GM12878 (cell line): ENCODE measurements around the gene FMN2. TPM values are rescaled to one million over a fixed set of nuclear protein-coding genes. Genes with fewer than 3 reads are reported as not detected.

Experiments used
- ATAC-seq: fragments of 200-7000 bp; cut with Tn5 transposase; 3 replicates; pipeline ENCODE4 v1.9.1; 2020; ENCODE audit warnings: mild to moderate bottlenecking, moderate library complexity
- BruUV-seq: library from RNA; stranded (reverse); fragments of 400-500 nt; replicated peaks from 2 replicates; lab custom pipeline; 2021; lab: Mats Ljungman, UMichigan
- CTCF ChIA-PET: fragments of 300-600 bp; sonication (Branson Sonifier 250); formaldehyde crosslinking; extraction: SDS; loops from one replicate; lab custom pipeline; 2021; ENCODE audit warnings: inconsistent platforms; lab: Yijun Ruan, JAX
- POLR2A ChIA-PET: fragments of 350-600 bp; formaldehyde crosslinking; extraction: SDS; loops from one replicate; lab custom pipeline; 2021; ENCODE audit warnings: inconsistent platforms; lab: Charles Lee
- RAD21 ChIA-PET: fragments of 300-600 bp; sonication (Branson Sonifier 250); formaldehyde crosslinking; loops from one replicate; lab custom pipeline; 2023; ENCODE audit warnings: antibody characterized with exemption; ENCODE audit not compliant: unreplicated experiment; lab: Charles Lee
- SMC1A ChIA-PET: fragments of 300-600 bp; sonication (Branson Sonifier 250); formaldehyde crosslinking; loops from one replicate; lab custom pipeline; 2023; ENCODE audit not compliant: unreplicated experiment, uncharacterized antibody; lab: Charles Lee
- DNase-seq: peaks from one replicate; pipeline ENCODE4 v3.0.0-alpha.2; 2011; ENCODE audit warnings: low read depth, low spot score
- FAIRE-seq: peaks from 3 replicates; lab custom pipeline; 2011; peaks lifted over from hg19 to GRCh38; lab: Jason Lieb, UNC
- H2AFZ ChIP-seq: 2 replicates; pipeline ENCODE4 v1.6.0; 2011; ENCODE audit warnings: low read depth, low read length, control low read depth; ENCODE audit not compliant: control insufficient read depth
- H3K27ac ChIP-seq: 2 replicates; pipeline ENCODE4 v1.5.1; 2011; ENCODE audit warnings: control low read depth; ENCODE audit not compliant: control insufficient read depth, insufficient read depth
- H3K27me3 ChIP-seq, 2 experiments: replicated peaks in 1 of 2; 2 replicates each; pipeline versions ENCODE4 v1.6.0 to v1.6.1; 2011; ENCODE audit warnings: low read length in 1 of 2; ENCODE audit not compliant: control insufficient read depth in 2 of 2, insufficient read depth in 2 of 2
- H3K36me3 ChIP-seq, 2 experiments: 2 replicates each; pipeline ENCODE4 v1.5.1; 2011; ENCODE audit warnings: low read length in 1 of 2; ENCODE audit not compliant: control insufficient read depth in 2 of 2, insufficient read depth in 2 of 2
- H3K4me1 ChIP-seq: 2 replicates; pipeline ENCODE4 v1.6.1; 2011; ENCODE audit warnings: mild to moderate bottlenecking, low read length, moderate library complexity, mixed read lengths; ENCODE audit not compliant: control insufficient read depth, insufficient read depth
- H3K4me2 ChIP-seq: 2 replicates; pipeline ENCODE4 v1.6.0; 2011; ENCODE audit warnings: control low read depth; ENCODE audit not compliant: control insufficient read depth, insufficient read depth
- H3K4me3 ChIP-seq: fragments of 200-600 bp; sonication (generic); 2 replicates; pipeline ENCODE4 v1.5.1; 2016
- H3K79me2 ChIP-seq: 2 replicates; pipeline ENCODE4 v1.6.0; 2011; ENCODE audit warnings: low read length; ENCODE audit not compliant: control insufficient read depth, insufficient read depth
- H3K9ac ChIP-seq: 2 replicates; pipeline ENCODE4 v1.8.0; 2011; ENCODE audit warnings: low read length, control low read depth, mixed read lengths; ENCODE audit not compliant: control insufficient read depth, insufficient read depth
- H3K9me3 ChIP-seq: replicated peaks from 3 replicates; pipeline ENCODE4 v1.5.1; 2011; ENCODE audit warnings: mild to moderate bottlenecking, low read length; ENCODE audit not compliant: control insufficient read depth, insufficient read depth
- H4K20me1 ChIP-seq: 2 replicates; pipeline ENCODE4 v1.6.0; 2011; ENCODE audit not compliant: control insufficient read depth, insufficient read depth
- BCLAF1 ChIP-seq: fragments of 450-650 bp; IDR thresholded peaks from 2 replicates; pipeline ENCODE4 v1.6.1; 2017; ENCODE audit warnings: antibody characterized with exemption, mild to moderate bottlenecking, moderate library complexity
- CHD1 ChIP-seq: IDR thresholded peaks from 2 replicates; pipeline ENCODE4 v1.6.1; 2012; ENCODE audit warnings: low read depth, low read length, improper control_type of control experiment
- FOS ChIP-seq: IDR thresholded peaks from 3 replicates; pipeline ENCODE4 v1.6.1; 2011; ENCODE audit warnings: borderline replicate concordance; ENCODE audit not compliant: insufficient read length; ENCODE audit errors: extremely low read depth
- IRF5 ChIP-seq: fragments of 450-650 bp; IDR thresholded peaks from 2 replicates; pipeline ENCODE4 v1.6.1; 2017; ENCODE audit warnings: borderline replicate concordance
- KAT2A ChIP-seq: conservative IDR thresholded peaks from 2 replicates; pipeline ENCODE4 v1.6.1; 2011; ENCODE audit warnings: low read depth, low read length; ENCODE audit not compliant: control insufficient read depth
- NFYB ChIP-seq: IDR thresholded peaks from 2 replicates; pipeline ENCODE4 v1.6.1; 2011; ENCODE audit warnings: low read depth, mild to moderate bottlenecking, low read length, improper control_type of control experiment, moderate library complexity; ENCODE audit not compliant: insufficient read depth
- PML ChIP-seq: IDR thresholded peaks from 2 replicates; pipeline ENCODE4 v1.6.1; 2012; ENCODE audit warnings: low read length, inconsistent platforms
- SMARCA5 ChIP-seq: fragments of 450-650 bp; IDR thresholded peaks from 2 replicates; pipeline ENCODE4 v1.6.1; 2017; ENCODE audit warnings: mild to moderate bottlenecking
- USF1 ChIP-seq: IDR thresholded peaks from 2 replicates; pipeline ENCODE4 v1.6.1; 2011; ENCODE audit warnings: borderline replicate concordance, low read depth, mild to moderate bottlenecking, moderate library complexity, mixed read lengths, low read length; ENCODE audit not compliant: insufficient read depth; ENCODE audit errors: extremely low read length
- WGBS: methylation state at CpG from one replicate; pipeline ENCODE4 v1.1.6; 2016; ENCODE audit warnings: low lambda C conversion rate; ENCODE audit not compliant: insufficient replicate concordance, insufficient coverage; ENCODE audit errors: missing lambda C conversion rate; 5-methylcytosine and 5-hydroxymethylcytosine counted together
- in situ Hi-C: fragments of 300-500 bp; cut with MboI; formaldehyde crosslinking; loops from 9 replicates; pipeline ENCODE4 v1.14.3; 2018; ENCODE audit warnings: mixed read lengths
- intact Hi-C: fragments of 100-400 bp; cut with micrococcal nuclease; formaldehyde crosslinking; loops from one replicate; pipeline ENCODE4 v1.14.2; 2022; ENCODE audit not compliant: unreplicated experiment
- polyA plus RNA-seq, 11 experiments: library from polyadenylated mRNA; depleted of rRNA in 4 of 11; unstranded in 6 of 11; stranded (reverse) in 5 of 11; fragments of >200 nt; fragmentation: Nextera tagmentation in 4 of 11; fragmentation: Illumina TruSeq in 1 of 11; extraction: Ambion mirVana in 4 of 11; extraction: Trizol in 1 of 11; gene quantifications; 1 replicate in 1 of 11; 2 replicates in 10 of 11; pipeline versions ENCODE4 v1.2.1 to v1.2.3, GENCODE V29; 2011 to 2016; ENCODE audit warnings: inconsistent platforms in 2 of 11, missing spikeins in 2 of 11, low read depth in 1 of 11
- total RNA-seq, 4 experiments: library from RNA; depleted of rRNA in 3 of 4; stranded (reverse); fragments of >200 nt in 3 of 4; fragmentation: Illumina TruSeq in 1 of 4; extraction: Trizol in 1 of 4; gene quantifications; 2 replicates each; pipeline versions ENCODE4 v1.2.1 to v1.2.3, GENCODE V29; 2013 to 2021

FMN2 gene
- total and polyA plus RNA-seq, 10 of the 15 experiments (the other 5 are each of a cell fraction or from before 2014, with no cell fraction given), result 0.60 TPM; not detected in 9

GRCh38 chr1:240426051-240426450 lies 334.4 kb downstream of the FMN2 start:
- ATAC-seq, result no peak
- CTCF ChIA-PET, result no interaction called here
- FAIRE-seq, result no peak

GRCh38 chr1:240435996-240436566 lies 344.4 kb downstream of the FMN2 start:
- intact Hi-C loops, result no loop called here
- no peak overlapping the region for H3K27ac ChIP-seq
- no peak for FAIRE-seq
- POLR2A ChIA-PET, result no interaction called here
- H3K4me1 ChIP-seq, result no peaks in the 10 kb centered on the region
- H3K4me2 ChIP-seq, result no peak overlapping the region
- no peaks in the 10 kb centered on the region for H3K27me3 ChIP-seq
- SMC1A ChIA-PET, result interaction anchor here (1.1 kb wide), 1 partner anchor 10 kb away, joined by 3 read pairs; no protein-coding TSS in a partner anchor
- H3K79me2 ChIP-seq, result no peaks in the 10 kb centered on the region
- RAD21 ChIA-PET, result no interaction called here
- 32% methylated on average over 9 of the region's 9 CpGs for WGBS
- no peak overlapping the region for H3K9ac ChIP-seq
- CTCF ChIA-PET, result interaction anchor here (1.0 kb wide), 1 partner anchor 19 kb away, joined by 3 read pairs; no protein-coding TSS in a partner anchor
- no peaks in the 10 kb centered on the region for H3K9me3 ChIP-seq
- BruUV-seq, result no TSS peak
- in situ Hi-C loops, result no loop called here
- no peak for DNase-seq
- ATAC-seq, result no peak
- H2AFZ ChIP-seq, result no peak overlapping the region
- H3K36me3 ChIP-seq, result no peaks in the 10 kb centered on the region
- no peak overlapping the region for H3K4me3 ChIP-seq
- no peaks in the 10 kb centered on the region for H4K20me1 ChIP-seq
- TF ChIP-seq USF1 (no peak), CHD1 (no peak), PML (no peak), NFYB (no peak), IRF5 (no peak), BCLAF1 (no peak), KAT2A (no peak)

More at GRCh38 chr1:240426051-240426450, 334.4 kb downstream of the FMN2 start:
- no peak overlapping the region for H3K4me2 ChIP-seq
- in situ Hi-C loops (no loop called here), intact Hi-C loops (no loop called here)
- H3K9ac ChIP-seq, result no peak overlapping the region
- POLR2A ChIA-PET, result no interaction called here
- no peaks in the 10 kb centered on the region for H3K36me3 ChIP-seq
- H3K27ac ChIP-seq, result no peak overlapping the region
- DNase-seq, result no peak
- H3K4me3 ChIP-seq, result no peak overlapping the region
- no peaks in the 10 kb centered on the region for H3K79me2 ChIP-seq
- no peaks in the 10 kb centered on the region for H3K27me3 ChIP-seq
- no peaks in the 10 kb centered on the region for H4K20me1 ChIP-seq
- no peak for TF ChIP-seq SMARCA5
- no peak for TF ChIP-seq FOS
- RAD21 ChIA-PET, result no interaction called here
- H2AFZ ChIP-seq, result no peak overlapping the region
- WGBS, result 19% methylated on average over 2 of the region's 2 CpGs
- no TSS peak for BruUV-seq
- SMC1A ChIA-PET, result interaction anchor here (0.9 kb wide), 1 partner anchor 10 kb away, joined by 3 read pairs; no protein-coding TSS in a partner anchor
- no peaks in the 10 kb centered on the region for H3K9me3 ChIP-seq
- no peaks in the 10 kb centered on the region for H3K4me1 ChIP-seq
